Tibial nerve (tissue), 4 donors: ENCODE data around the gene TMEM17. TPM values are rescaled to one million over a fixed set of nuclear protein-coding genes. Genes with fewer than 3 reads are reported as not detected.

Experiments
- DNase-seq, 2 donors: peaks; one replicate each; pipeline ENCODE4 v3.0.0-alpha.2; 2019; ENCODE audit warnings: low spot score in 2 of 2
- H3K27ac ChIP-seq, 4 donors: fragments of 200-600 bp; sonication (generic) in 3 of 4; one replicate each; pipeline ENCODE4 v1.5.1; 2017 to 2019; ENCODE audit warnings: mild to moderate bottlenecking in 1 of 4
- H3K27me3 ChIP-seq, 2 donors: fragments of 200-600 bp; sonication (generic) in 1 of 2; one replicate each; pipeline versions ENCODE4 v1.5.1 to v1.6.0; 2017 to 2019
- H3K36me3 ChIP-seq, 3 donors: fragments of 200-600 bp; sonication (generic); one replicate each; pipeline ENCODE4 v1.5.1; 2018 to 2019
- H3K4me1 ChIP-seq, 4 donors: fragments of 200-600 bp; sonication (generic) in 3 of 4; one replicate each; pipeline ENCODE4 v1.5.1; 2017 to 2019
- H3K4me3 ChIP-seq, 4 donors: fragments of 200-600 bp; sonication (generic) in 3 of 4; one replicate each; pipeline ENCODE4 v1.5.1; 2017 to 2019; ENCODE audit warnings: mild to moderate bottlenecking in 1 of 4, moderate library complexity in 1 of 4
- H3K9me3 ChIP-seq, 4 donors: fragments of 200-600 bp; sonication (generic) in 3 of 4; one replicate each; pipeline ENCODE4 v1.5.1; 2017 to 2019
- EP300 ChIP-seq, 2 donors: sonication (generic); formaldehyde crosslinking; IDR thresholded peaks; one replicate each; pipeline ENCODE4 v1.6.1; 2017; ENCODE audit warnings: antibody characterized with exemption in 2 of 2, mild to moderate bottlenecking in 1 of 2
- POLR2A ChIP-seq, 2 donors: fragments of 450-650 bp; IDR thresholded peaks; one replicate each; pipeline ENCODE4 v1.6.1; 2017; ENCODE audit warnings: antibody characterized with exemption in 2 of 2, mild to moderate bottlenecking in 2 of 2, moderate library complexity in 2 of 2
- WGBS, 2 donors: methylation state at CpG; one replicate each; pipeline ENCODE4 v1.1.5; 2018; 5-methylcytosine and 5-hydroxymethylcytosine counted together
- total RNA-seq, 4 donors: library from RNA; depleted of rRNA; stranded (reverse); fragments of >200 nt; gene quantifications; one replicate each; pipeline ENCODE4 v1.1.0, GENCODE V29; 2016
- TF ChIP-seq, protein P1 (sequence below), 5 experiments: fragments of 200-600 bp in 3 of 5; fragments of 450-650 bp in 2 of 5; sonication (generic) in 3 of 5; IDR thresholded peaks; one replicate each; pipeline ENCODE4 v1.5.1; 2016 to 2019; ENCODE audit warnings: antibody characterized with exemption in 5 of 5, mild to moderate bottlenecking in 3 of 5, moderate library complexity in 2 of 5

The TMEM17 gene
- total RNA-seq, 4 donors from 2014 or later = 1.7 to 5.9 (median 3.2) TPM

DNA sequence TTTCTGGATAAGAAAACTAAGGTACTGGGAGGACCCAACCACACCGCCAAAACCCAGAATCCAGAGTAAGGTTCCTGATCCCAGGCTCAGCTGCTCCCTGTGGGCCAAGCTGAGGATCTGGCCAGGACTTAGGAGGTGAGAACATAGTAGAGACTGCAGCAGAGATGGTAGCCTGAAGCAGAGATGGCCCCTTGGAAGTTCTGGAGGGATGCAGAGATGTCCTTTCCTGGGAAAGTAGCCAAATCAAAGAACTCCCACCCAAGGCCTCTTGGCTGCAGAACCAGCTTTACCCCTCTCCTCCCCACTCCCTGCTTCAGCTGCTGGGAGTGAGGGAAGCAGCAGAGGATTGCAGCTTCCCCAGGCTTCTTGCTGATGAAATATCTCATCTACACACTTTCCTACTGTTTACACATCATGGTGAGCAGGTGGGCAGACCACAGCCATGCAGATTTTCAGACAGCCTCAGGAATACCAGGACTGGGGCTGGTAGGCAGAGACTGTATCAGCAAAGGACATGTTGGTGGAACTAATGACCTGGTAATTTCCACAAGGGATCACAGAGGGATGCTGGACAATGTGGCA, 32.7 kb downstream of the TMEM17 start:
- Histone ChIP-seq H3K9me3 (no peaks in the 10 kb centered on the region), H3K4me1 (peaks cover 0 to 96% (median 60%) of the 10 kb centered on the region in 4 donors), H3K27me3 (no peaks in the 10 kb centered on the region), H3K4me3 (no peak overlapping the region), H3K27ac (peak overlapping the region; percentile 72 to 92 (median 82)), H3K36me3 (no peaks in the 10 kb centered on the region)
- DNase-seq = no peak
- TF ChIP-seq POLR2A (IDR thresholded peaks at IDR 0.05) (no peak), EP300 (IDR thresholded peaks at IDR 0.05) (no peak)
- TF ChIP-seq, protein P1, sequence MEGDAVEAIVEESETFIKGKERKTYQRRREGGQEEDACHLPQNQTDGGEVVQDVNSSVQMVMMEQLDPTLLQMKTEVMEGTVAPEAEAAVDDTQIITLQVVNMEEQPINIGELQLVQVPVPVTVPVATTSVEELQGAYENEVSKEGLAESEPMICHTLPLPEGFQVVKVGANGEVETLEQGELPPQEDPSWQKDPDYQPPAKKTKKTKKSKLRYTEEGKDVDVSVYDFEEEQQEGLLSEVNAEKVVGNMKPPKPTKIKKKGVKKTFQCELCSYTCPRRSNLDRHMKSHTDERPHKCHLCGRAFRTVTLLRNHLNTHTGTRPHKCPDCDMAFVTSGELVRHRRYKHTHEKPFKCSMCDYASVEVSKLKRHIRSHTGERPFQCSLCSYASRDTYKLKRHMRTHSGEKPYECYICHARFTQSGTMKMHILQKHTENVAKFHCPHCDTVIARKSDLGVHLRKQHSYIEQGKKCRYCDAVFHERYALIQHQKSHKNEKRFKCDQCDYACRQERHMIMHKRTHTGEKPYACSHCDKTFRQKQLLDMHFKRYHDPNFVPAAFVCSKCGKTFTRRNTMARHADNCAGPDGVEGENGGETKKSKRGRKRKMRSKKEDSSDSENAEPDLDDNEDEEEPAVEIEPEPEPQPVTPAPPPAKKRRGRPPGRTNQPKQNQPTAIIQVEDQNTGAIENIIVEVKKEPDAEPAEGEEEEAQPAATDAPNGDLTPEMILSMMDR (IDR thresholded peaks at IDR 0.05) = no peak
- 69 to 89% methylated on average over 1 of the region's 1 CpG for WGBS, 2 donors

DNA sequence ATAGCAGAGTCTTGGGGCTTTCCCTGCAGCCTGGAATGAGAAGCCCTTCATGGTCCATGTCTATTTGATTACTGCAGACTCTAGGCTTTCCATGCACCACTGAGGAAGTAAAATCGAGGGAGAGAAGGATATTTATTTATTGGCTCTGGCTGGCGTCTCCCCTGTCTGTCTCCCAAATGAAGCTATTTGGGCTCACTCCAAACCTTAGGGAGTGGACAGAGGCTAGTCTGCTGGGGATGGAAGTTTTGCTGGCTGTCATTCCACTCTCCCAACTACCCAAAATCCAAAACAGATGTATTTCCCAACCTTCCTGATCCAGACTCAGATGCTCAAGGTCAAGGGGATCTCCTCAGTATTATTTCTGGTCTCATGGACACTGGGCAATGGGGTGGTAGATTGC, 33.7 kb downstream of the TMEM17 start:
- Histone ChIP-seq H3K27me3 (no peaks in the 10 kb centered on the region), H3K4me3 (no peak overlapping the region), H3K36me3 (no peaks in the 10 kb centered on the region), H3K9me3 (no peaks in the 10 kb centered on the region), H3K27ac (peak overlapping the region in 3 of 4 donors; percentile 76 to 92 (median 88)), H3K4me1 (peaks cover 0 to 96% (median 53%) of the 10 kb centered on the region in 4 donors)
- TF ChIP-seq, protein P1 (IDR thresholded peaks at IDR 0.05) = no peak
- no peak for TF ChIP-seq EP300 (IDR thresholded peaks at IDR 0.05)
- no peak for TF ChIP-seq POLR2A (IDR thresholded peaks at IDR 0.05)
- DNase-seq = no peak
- WGBS, 2 donors = 37 to 43% methylated on average over 2 of the region's 2 CpGs

DNA sequence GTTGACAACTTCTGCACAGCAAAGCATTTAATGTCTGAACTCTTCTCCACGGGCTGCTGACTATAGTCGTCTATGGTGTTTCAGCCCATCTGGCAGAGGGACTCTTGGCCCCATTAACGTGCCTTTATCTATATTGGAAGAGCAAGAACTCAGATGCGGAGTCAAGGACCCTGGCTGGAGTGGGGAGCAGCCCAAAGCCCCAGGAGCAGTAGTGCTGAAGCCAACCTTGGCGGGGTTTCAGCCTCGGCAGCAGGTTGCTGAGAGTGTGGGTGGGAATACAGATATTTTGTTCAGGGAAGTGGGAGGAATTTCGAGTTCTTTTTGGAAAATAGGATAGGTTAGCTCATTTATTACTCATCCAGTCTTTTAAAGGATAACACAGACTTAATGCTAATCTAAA, 34.2 kb downstream of the TMEM17 start:
- WGBS, 2 donors = 48 to 60% methylated on average over 7 of the region's 7 CpGs
- DNase-seq = no peak
- Histone ChIP-seq H3K4me3 (no peak overlapping the region), H3K4me1 (peaks cover 0 to 96% (median 53%) of the 10 kb centered on the region in 4 donors), H3K27ac (peak overlapping the region; percentile 38 to 92 (median 82)), H3K9me3 (no peaks in the 10 kb centered on the region), H3K36me3 (no peaks in the 10 kb centered on the region), H3K27me3 (no peaks in the 10 kb centered on the region)
- TF ChIP-seq, protein P1 (IDR thresholded peaks at IDR 0.05) = no peak
- TF ChIP-seq POLR2A (IDR thresholded peaks at IDR 0.05) = no peak
- no peak for TF ChIP-seq EP300 (IDR thresholded peaks at IDR 0.05)

DNA sequence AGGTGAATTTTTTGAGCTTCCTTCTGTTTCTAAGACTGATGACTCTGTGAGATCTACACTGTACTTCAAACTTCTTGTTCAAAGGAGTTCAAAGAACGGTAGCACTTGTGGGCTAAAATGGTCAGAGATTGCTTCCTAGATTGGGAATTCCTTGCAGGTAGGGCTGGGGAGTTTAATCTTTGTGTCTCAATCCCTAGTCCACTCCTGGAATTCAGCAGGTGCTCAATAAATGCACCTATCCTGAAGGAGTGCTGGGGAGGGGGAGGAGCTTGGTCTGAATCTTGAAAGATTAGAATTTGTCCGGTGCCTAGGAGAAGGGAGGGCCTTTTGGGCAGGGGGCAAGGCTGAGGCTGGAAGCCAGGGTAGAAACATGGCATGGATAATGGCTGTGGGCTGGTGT, 34.6 kb downstream of the TMEM17 start:
- Histone ChIP-seq H3K4me3 (no peak overlapping the region), H3K9me3 (no peaks in the 10 kb centered on the region), H3K36me3 (no peaks in the 10 kb centered on the region), H3K27ac (peak overlapping the region; percentile 38 to 92 (median 82)), H3K4me1 (peaks cover 0 to 96% (median 53%) of the 10 kb centered on the region in 4 donors), H3K27me3 (no peaks in the 10 kb centered on the region)
- DNase-seq = no peak
- TF ChIP-seq POLR2A (IDR thresholded peaks at IDR 0.05) (no peak), EP300 (IDR thresholded peaks at IDR 0.05) (no peak)
- TF ChIP-seq, protein P1 (IDR thresholded peaks at IDR 0.05) = no peak
- WGBS, 2 donors = 82 to 84% methylated on average over 2 of the region's 2 CpGs

DNA sequence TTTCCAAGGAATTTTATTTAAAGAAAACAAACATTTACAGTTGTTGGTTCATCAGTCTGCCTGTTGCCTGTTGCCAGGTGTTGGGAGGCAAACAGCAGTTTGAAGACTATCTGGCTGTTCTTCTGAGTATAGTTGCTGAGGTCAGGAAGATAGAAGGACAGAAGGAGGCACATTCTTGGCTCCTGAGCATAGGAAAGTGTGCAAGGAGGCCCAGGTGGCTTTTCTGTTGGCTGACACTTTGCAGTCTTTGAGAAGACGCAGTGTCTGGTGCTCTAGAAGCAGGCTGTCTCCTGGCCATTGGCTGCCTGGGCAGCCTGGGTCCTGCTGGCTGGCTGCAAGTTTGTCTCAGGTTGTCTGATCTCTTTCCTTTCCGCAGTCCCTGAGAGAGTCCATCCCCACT, 36.4 kb downstream of the TMEM17 start:
- H3K27me3 ChIP-seq = no peaks in the 10 kb centered on the region
- H3K27ac ChIP-seq = peak overlapping the region in 1 of 4 donors; percentile 21
- WGBS, 2 donors = 78 to 88% methylated on average over 2 of the region's 2 CpGs
- no peaks in the 10 kb centered on the region for H3K36me3 ChIP-seq
- no peaks in the 10 kb centered on the region for H3K9me3 ChIP-seq
- DNase-seq = no peak
- H3K4me1 ChIP-seq = peaks cover 0 to 86% (median 34%) of the 10 kb centered on the region in 4 donors
- H3K4me3 ChIP-seq = no peak overlapping the region
- TF ChIP-seq, protein P1 (IDR thresholded peaks at IDR 0.05) = no peak
- TF ChIP-seq POLR2A (IDR thresholded peaks at IDR 0.05) (no peak), EP300 (IDR thresholded peaks at IDR 0.05) (no peak)
